ENCODE measurements around the gene UROD.
"Not testable (repeated sequence)": the region's sequence is repeated elsewhere in the genome, so short reads cannot be mapped to it uniquely, and the experiment has no call there.

UROD gene

GRCh38 chr1:45011837-45012638, at the start of gene UROD:
TSS of gene UROD (plus strand) at chr1:45012254. CDS start at chr1:45012266, 12 bp downstream.
- DNase-seq (ENCODE audit: low spot score), result peak; percentile 95

GRCh38 chr1:44962729-44963128, 49.3 kb upstream of the UROD start:
- DNase-seq (ENCODE audit: low spot score), result no peak

- DNase-seq (ENCODE audit: low spot score), result no peak
Observed at GRCh38 chr1:44964396-44964795, 47.7 kb upstream of the UROD start.

- no peak for DNase-seq (ENCODE audit: low spot score)
Observed at GRCh38 chr1:44970317-44970716, 41.7 kb upstream of the UROD start.

GRCh38 chr1:44973645-44974044, 38.4 kb upstream of the UROD start:
- no peak for DNase-seq (ENCODE audit: low spot score)

- no peak for DNase-seq (ENCODE audit: low spot score)
Observed at GRCh38 chr1:44976252-44976651, 35.8 kb upstream of the UROD start.

GRCh38 chr1:44977372-44977771, 34.7 kb upstream of the UROD start:
- DNase-seq (ENCODE audit: low spot score), result not testable (repeated sequence)

GRCh38 chr1:44985747-44986359, 26.2 kb upstream of the UROD start:
- DNase-seq (ENCODE audit: low spot score), result no peak

GRCh38 chr1:44988531-44989156, 23.4 kb upstream of the UROD start:
- no peak for DNase-seq (ENCODE audit: low spot score)

- DNase-seq (ENCODE audit: low spot score), result no peak
Observed at GRCh38 chr1:44994309-44994898, 17.6 kb upstream of the UROD start.

GRCh38 chr1:44995467-44996238, 16.4 kb upstream of the UROD start:
- no peak for DNase-seq (ENCODE audit: low spot score)

- no peak for DNase-seq (ENCODE audit: low spot score)
Observed at GRCh38 chr1:44999232-44999631, 12.8 kb upstream of the UROD start.

GRCh38 chr1:45001011-45001481, 11.0 kb upstream of the UROD start:
- no peak for DNase-seq (ENCODE audit: low spot score)

GRCh38 chr1:45001576-45001975, 10.5 kb upstream of the UROD start:
- DNase-seq (ENCODE audit: low spot score), result not testable (repeated sequence)

GRCh38 chr1:45002650-45003645, 9.1 kb upstream of the UROD start:
- DNase-seq (ENCODE audit: low spot score), result no peak

GRCh38 chr1:45003741-45004140, 8.3 kb upstream of the UROD start:
- no peak for DNase-seq (ENCODE audit: low spot score)

- DNase-seq (ENCODE audit: low spot score), result no peak
Observed at GRCh38 chr1:45004281-45004920, 7.7 kb upstream of the UROD start.

- no peak for DNase-seq (ENCODE audit: low spot score)
Observed at GRCh38 chr1:45005761-45006160, 6.3 kb upstream of the UROD start.

- DNase-seq (ENCODE audit: low spot score), result no peak
Observed at GRCh38 chr1:45007311-45007710, 4.7 kb upstream of the UROD start.

- no peak for DNase-seq (ENCODE audit: low spot score)
Observed at GRCh38 chr1:45008076-45008475, 4.0 kb upstream of the UROD start.

Measured in activated CD4-positive, alpha-beta T cell treated with anti-CD3 and anti-CD28 coated beads, Interleukin-2, Interleukin-4, amounts not matched to agents 100 ng/mL and 50 ng/mL, durations not matched to agents 16 hours and 8 hours (primary cell).